Skeletal muscle satellite cell (primary cell): ENCODE data around the gene MVD.

Experiments
- H3K27me3 ChIP-seq: 2 replicates; pipeline ENCODE4 v1.7.0; 2013; ENCODE audit warnings: low read length; ENCODE audit not compliant: control insufficient read depth, insufficient read depth
- H3K36me3 ChIP-seq: 2 replicates; pipeline ENCODE4 v1.7.0; 2013; ENCODE audit warnings: mild to moderate bottlenecking, control low read depth, low read length; ENCODE audit not compliant: insufficient read depth
- H3K4me1 ChIP-seq: 2 replicates; pipeline ENCODE4 v1.7.0; 2013; ENCODE audit warnings: low read length; ENCODE audit not compliant: control insufficient read depth, insufficient read depth
- H3K4me2 ChIP-seq: 2 replicates; pipeline ENCODE4 v1.7.0; 2013; ENCODE audit warnings: mild to moderate bottlenecking, low read length
- H3K4me3 ChIP-seq: 2 replicates; pipeline ENCODE4 v1.7.0; 2013; ENCODE audit warnings: low read length
- H3K9ac ChIP-seq: 2 replicates; pipeline ENCODE4 v1.7.0; 2013; ENCODE audit warnings: mild to moderate bottlenecking, low read depth, low read length, moderate library complexity
- H3K9me3 ChIP-seq: replicated peaks from 2 replicates; pipeline ENCODE4 v1.7.0; 2013; ENCODE audit warnings: mild to moderate bottlenecking, control low read depth, low read length

Gene MVD

GRCh38 chr16:88624481-88624880, 38.4 kb downstream of the MVD start:
- H3K4me1 ChIP-seq: no peaks in the 10 kb centered on the region

GRCh38 chr16:88623858-88624257, 39.0 kb downstream of the MVD start:
- H3K9me3 ChIP-seq: no peaks in the 10 kb centered on the region
- peaks cover 54% of the 10 kb centered on the region for H3K36me3 ChIP-seq
- no peak overlapping the region for H3K9ac ChIP-seq
- H3K4me1 ChIP-seq: no peaks in the 10 kb centered on the region
- H3K4me3 ChIP-seq: no peak overlapping the region
- H3K27me3 ChIP-seq: no peaks in the 10 kb centered on the region
- H3K4me2 ChIP-seq: no peak overlapping the region

More at GRCh38 chr16:88624481-88624880, 38.4 kb downstream of the MVD start:
- Histone ChIP-seq H3K4me2 (no peak overlapping the region), H3K27me3 (no peaks in the 10 kb centered on the region), H3K9ac (no peak overlapping the region), H3K9me3 (no peaks in the 10 kb centered on the region), H3K36me3 (peaks cover 50% of the 10 kb centered on the region), H3K4me3 (no peak overlapping the region)

- Histone ChIP-seq H3K36me3 (peaks cover 45% of the 10 kb centered on the region), H3K4me2 (no peak overlapping the region), H3K9me3 (no peaks in the 10 kb centered on the region), H3K27me3 (no peaks in the 10 kb centered on the region), H3K9ac (no peak overlapping the region), H3K4me1 (no peaks in the 10 kb centered on the region), H3K4me3 (no peak overlapping the region)
Measured at GRCh38 chr16:88622866-88623265, 40.0 kb downstream of the MVD start.

GRCh38 chr16:88622125-88622524, 40.8 kb downstream of the MVD start:
- peaks cover 39% of the 10 kb centered on the region for H3K36me3 ChIP-seq
- no peaks in the 10 kb centered on the region for H3K9me3 ChIP-seq
- H3K4me1 ChIP-seq: no peaks in the 10 kb centered on the region

GRCh38 chr16:88619859-88620815, 42.8 kb downstream of the MVD start:
- Histone ChIP-seq H3K27me3 (no peaks in the 10 kb centered on the region), H3K9ac (no peak overlapping the region), H3K4me2 (no peak overlapping the region), H3K4me1 (no peaks in the 10 kb centered on the region), H3K9me3 (no peaks in the 10 kb centered on the region), H3K4me3 (no peak overlapping the region), H3K36me3 (peaks cover 41% of the 10 kb centered on the region)

More at GRCh38 chr16:88622125-88622524, 40.8 kb downstream of the MVD start:
- Histone ChIP-seq H3K4me3 (no peak overlapping the region), H3K9ac (no peak overlapping the region), H3K27me3 (no peaks in the 10 kb centered on the region), H3K4me2 (no peak overlapping the region)

- H3K4me2 ChIP-seq: no peak overlapping the region
- H3K9me3 ChIP-seq: no peaks in the 10 kb centered on the region
- H3K36me3 ChIP-seq: peaks cover 34% of the 10 kb centered on the region
- H3K4me1 ChIP-seq: peaks cover 2% of the 10 kb centered on the region
- H3K4me3 ChIP-seq: no peak overlapping the region
- H3K27me3 ChIP-seq: no peaks in the 10 kb centered on the region
- no peak overlapping the region for H3K9ac ChIP-seq
Measured at GRCh38 chr16:88618956-88619667, 43.8 kb downstream of the MVD start.

- no peaks in the 10 kb centered on the region for H3K9me3 ChIP-seq
- H3K27me3 ChIP-seq: no peaks in the 10 kb centered on the region
- no peak overlapping the region for H3K4me3 ChIP-seq
- H3K36me3 ChIP-seq: peaks cover 29% of the 10 kb centered on the region
- no peak overlapping the region for H3K9ac ChIP-seq
- no peak overlapping the region for H3K4me2 ChIP-seq
- H3K4me1 ChIP-seq: peaks cover 4% of the 10 kb centered on the region
Measured at GRCh38 chr16:88618182-88618955, 44.5 kb downstream of the MVD start.

GRCh38 chr16:88617268-88618031, 45.4 kb downstream of the MVD start:
- Histone ChIP-seq H3K36me3 (peaks cover 23% of the 10 kb centered on the region), H3K9ac (no peak overlapping the region), H3K4me1 (peaks cover 4% of the 10 kb centered on the region), H3K9me3 (no peaks in the 10 kb centered on the region), H3K4me2 (no peak overlapping the region), H3K4me3 (no peak overlapping the region), H3K27me3 (no peaks in the 10 kb centered on the region)

- H3K9me3 ChIP-seq: no peaks in the 10 kb centered on the region
- H3K27me3 ChIP-seq: no peaks in the 10 kb centered on the region
- no peak overlapping the region for H3K4me3 ChIP-seq
- peaks cover 17% of the 10 kb centered on the region for H3K36me3 ChIP-seq
- H3K4me1 ChIP-seq: peaks cover 4% of the 10 kb centered on the region
- H3K9ac ChIP-seq: no peak overlapping the region
- no peak overlapping the region for H3K4me2 ChIP-seq
Measured at GRCh38 chr16:88616736-88617135, 46.2 kb downstream of the MVD start.

GRCh38 chr16:88616320-88616719, 46.6 kb downstream of the MVD start:
- no peak overlapping the region for H3K9ac ChIP-seq
- peaks cover 20% of the 10 kb centered on the region for H3K36me3 ChIP-seq
- H3K4me3 ChIP-seq: no peak overlapping the region
- H3K27me3 ChIP-seq: no peaks in the 10 kb centered on the region
- H3K4me1 ChIP-seq: peaks cover 4% of the 10 kb centered on the region
- H3K9me3 ChIP-seq: no peaks in the 10 kb centered on the region
- H3K4me2 ChIP-seq: no peak overlapping the region
